GM18502 (cell line): Measurements from ENCODE around the gene ORAI1.

Source experiments
- ATAC-seq: cut with Tn5 transposase; IDR thresholded peaks from one replicate; pipeline ENCODE4 v1.9.1; 2021; ENCODE audit warnings: mild to moderate bottlenecking; ENCODE audit not compliant: unreplicated experiment, poor library complexity

The ORAI1 gene

GRCh38 chr12:121688966-121689365 is 62.6 kb downstream of the ORAI1 start:
- ATAC-seq: no peak

GRCh38 chr12:121689430-121689829 is 63.1 kb downstream of the ORAI1 start:
- no peak for ATAC-seq
